ENCODE measurements around the gene VPS51. TPM values are rescaled to one million over a fixed set of nuclear protein-coding genes. Genes with fewer than 3 reads are reported as not detected.
A peak's percentile ranks its signal among the peaks of the same experiment; 100 is the strongest.

The VPS51 gene
- total and polyA plus RNA-seq, 9 of the 15 experiments (the other 6 are each of a cell fraction or from before 2014, with no cell fraction given): 1.8 to 143 (median 46.8) TPM

GRCh38 chr11:65117206-65118096 lies 21.4 kb downstream of the VPS51 start, which contains the start of gene ZNHIT2 (continued):
- TF ChIP-seq CTCFL (IDR thresholded peaks at IDR 0.05; ENCODE audit: borderline replicate concordance, insufficient read depth, low read depth, low read length, poor library complexity, severe bottlenecking) (peak; percentile 82), MYNN (IDR thresholded peaks at IDR 0.05) (peak; percentile 84), MYNN (CRISPR knock-in tag; IDR thresholded peaks at IDR 0.05) (no peak), HOXB6 (CRISPR knock-in tag; IDR thresholded peaks at IDR 0.05; ENCODE audit: borderline replicate concordance) (no peak), PRPF4 (IDR thresholded peaks at IDR 0.05; ENCODE audit: insufficient read depth, low read depth, low read length, poor library complexity, severe bottlenecking) (peak; percentile 38), SMARCA4 (IDR thresholded peaks at IDR 0.05) (no peak)
- TF ChIP-seq, protein P1, sequence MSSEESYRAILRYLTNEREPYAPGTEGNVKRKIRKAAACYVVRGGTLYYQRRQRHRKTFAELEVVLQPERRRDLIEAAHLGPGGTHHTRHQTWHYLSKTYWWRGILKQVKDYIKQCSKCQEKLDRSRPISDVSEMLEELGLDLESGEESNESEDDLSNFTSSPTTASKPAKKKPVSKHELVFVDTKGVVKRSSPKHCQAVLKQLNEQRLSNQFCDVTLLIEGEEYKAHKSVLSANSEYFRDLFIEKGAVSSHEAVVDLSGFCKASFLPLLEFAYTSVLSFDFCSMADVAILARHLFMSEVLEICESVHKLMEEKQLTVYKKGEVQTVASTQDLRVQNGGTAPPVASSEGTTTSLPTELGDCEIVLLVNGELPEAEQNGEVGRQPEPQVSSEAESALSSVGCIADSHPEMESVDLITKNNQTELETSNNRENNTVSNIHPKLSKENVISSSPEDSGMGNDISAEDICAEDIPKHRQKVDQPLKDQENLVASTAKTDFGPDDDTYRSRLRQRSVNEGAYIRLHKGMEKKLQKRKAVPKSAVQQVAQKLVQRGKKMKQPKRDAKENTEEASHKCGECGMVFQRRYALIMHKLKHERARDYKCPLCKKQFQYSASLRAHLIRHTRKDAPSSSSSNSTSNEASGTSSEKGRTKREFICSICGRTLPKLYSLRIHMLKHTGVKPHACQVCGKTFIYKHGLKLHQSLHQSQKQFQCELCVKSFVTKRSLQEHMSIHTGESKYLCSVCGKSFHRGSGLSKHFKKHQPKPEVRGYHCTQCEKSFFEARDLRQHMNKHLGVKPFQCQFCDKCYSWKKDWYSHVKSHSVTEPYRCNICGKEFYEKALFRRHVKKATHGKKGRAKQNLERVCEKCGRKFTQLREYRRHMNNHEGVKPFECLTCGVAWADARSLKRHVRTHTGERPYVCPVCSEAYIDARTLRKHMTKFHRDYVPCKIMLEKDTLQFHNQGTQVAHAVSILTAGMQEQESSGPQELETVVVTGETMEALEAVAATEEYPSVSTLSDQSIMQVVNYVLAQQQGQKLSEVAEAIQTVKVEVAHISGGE (CRISPR knock-in tag; IDR thresholded peaks at IDR 0.05): peak in 1 of 3 experiments; percentile 86; a peak in 2 of 6 replicates
- TF ChIP-seq, protein P2, sequence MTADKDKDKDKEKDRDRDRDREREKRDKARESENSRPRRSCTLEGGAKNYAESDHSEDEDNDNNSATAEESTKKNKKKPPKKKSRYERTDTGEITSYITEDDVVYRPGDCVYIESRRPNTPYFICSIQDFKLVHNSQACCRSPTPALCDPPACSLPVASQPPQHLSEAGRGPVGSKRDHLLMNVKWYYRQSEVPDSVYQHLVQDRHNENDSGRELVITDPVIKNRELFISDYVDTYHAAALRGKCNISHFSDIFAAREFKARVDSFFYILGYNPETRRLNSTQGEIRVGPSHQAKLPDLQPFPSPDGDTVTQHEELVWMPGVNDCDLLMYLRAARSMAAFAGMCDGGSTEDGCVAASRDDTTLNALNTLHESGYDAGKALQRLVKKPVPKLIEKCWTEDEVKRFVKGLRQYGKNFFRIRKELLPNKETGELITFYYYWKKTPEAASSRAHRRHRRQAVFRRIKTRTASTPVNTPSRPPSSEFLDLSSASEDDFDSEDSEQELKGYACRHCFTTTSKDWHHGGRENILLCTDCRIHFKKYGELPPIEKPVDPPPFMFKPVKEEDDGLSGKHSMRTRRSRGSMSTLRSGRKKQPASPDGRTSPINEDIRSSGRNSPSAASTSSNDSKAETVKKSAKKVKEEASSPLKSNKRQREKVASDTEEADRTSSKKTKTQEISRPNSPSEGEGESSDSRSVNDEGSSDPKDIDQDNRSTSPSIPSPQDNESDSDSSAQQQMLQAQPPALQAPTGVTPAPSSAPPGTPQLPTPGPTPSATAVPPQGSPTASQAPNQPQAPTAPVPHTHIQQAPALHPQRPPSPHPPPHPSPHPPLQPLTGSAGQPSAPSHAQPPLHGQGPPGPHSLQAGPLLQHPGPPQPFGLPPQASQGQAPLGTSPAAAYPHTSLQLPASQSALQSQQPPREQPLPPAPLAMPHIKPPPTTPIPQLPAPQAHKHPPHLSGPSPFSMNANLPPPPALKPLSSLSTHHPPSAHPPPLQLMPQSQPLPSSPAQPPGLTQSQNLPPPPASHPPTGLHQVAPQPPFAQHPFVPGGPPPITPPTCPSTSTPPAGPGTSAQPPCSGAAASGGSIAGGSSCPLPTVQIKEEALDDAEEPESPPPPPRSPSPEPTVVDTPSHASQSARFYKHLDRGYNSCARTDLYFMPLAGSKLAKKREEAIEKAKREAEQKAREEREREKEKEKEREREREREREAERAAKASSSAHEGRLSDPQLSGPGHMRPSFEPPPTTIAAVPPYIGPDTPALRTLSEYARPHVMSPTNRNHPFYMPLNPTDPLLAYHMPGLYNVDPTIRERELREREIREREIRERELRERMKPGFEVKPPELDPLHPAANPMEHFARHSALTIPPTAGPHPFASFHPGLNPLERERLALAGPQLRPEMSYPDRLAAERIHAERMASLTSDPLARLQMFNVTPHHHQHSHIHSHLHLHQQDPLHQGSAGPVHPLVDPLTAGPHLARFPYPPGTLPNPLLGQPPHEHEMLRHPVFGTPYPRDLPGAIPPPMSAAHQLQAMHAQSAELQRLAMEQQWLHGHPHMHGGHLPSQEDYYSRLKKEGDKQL (CRISPR knock-in tag; IDR thresholded peaks at IDR 0.05; ENCODE audit: borderline replicate concordance): no peak
- TF ChIP-seq, protein P3, sequence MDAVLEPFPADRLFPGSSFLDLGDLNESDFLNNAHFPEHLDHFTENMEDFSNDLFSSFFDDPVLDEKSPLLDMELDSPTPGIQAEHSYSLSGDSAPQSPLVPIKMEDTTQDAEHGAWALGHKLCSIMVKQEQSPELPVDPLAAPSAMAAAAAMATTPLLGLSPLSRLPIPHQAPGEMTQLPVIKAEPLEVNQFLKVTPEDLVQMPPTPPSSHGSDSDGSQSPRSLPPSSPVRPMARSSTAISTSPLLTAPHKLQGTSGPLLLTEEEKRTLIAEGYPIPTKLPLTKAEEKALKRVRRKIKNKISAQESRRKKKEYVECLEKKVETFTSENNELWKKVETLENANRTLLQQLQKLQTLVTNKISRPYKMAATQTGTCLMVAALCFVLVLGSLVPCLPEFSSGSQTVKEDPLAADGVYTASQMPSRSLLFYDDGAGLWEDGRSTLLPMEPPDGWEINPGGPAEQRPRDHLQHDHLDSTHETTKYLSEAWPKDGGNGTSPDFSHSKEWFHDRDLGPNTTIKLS (IDR thresholded peaks at IDR 0.05; ENCODE audit: borderline replicate concordance, low read depth): 0 out of 2 replicates have a peak, but pooled peaks have one; percentile 40

All from K562 (cell line).